Measurements from ENCODE around the gene FAM98A.

DNA sequence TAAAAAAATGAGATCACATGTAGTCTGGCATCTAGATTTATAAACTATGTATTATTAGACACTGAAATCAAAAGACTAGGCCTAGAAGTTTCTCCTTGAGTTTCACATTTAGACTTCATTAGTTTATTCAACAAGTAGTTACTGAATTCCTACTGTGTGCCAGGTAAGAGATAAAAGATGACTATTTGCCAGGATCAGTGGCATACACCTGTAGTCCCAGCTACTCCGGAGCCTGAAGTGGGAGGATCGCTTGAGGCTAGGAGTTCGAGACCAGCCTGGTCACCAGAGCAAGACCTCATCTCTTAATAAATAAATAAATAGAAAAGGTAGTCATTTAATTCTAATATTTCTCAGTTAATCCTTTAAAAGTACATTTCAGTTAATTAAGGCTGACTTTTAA is 2.1 kb downstream of the FAM98A start:
- TF ChIP-seq CTCF (tag by site-specific recombination; IDR thresholded peaks at IDR 0.05) (no peak), ZNF37A (tag by site-specific recombination; IDR thresholded peaks at IDR 0.05) (no peak), PBX3 (CRISPR knock-in tag; IDR thresholded peaks at IDR 0.05) (no peak), KLF17 (tag by site-specific recombination; IDR thresholded peaks at IDR 0.05) (no peak), ZNF335 (tag by site-specific recombination; conservative IDR thresholded peaks at IDR 0.05) (no peak)
